ENCODE measurements around the gene KDM2B. TPM values are rescaled to one million over a fixed set of nuclear protein-coding genes. Genes with fewer than 3 reads are reported as not detected.

Gene KDM2B
- total and polyA plus RNA-seq, 3 donors from 2014 or later, result 30.4 to 59.8 (median 54.9) TPM

- peak within 1 kb of the TSS; percentile 90 to 93 for H3K27ac ChIP-seq
- DNase-seq, result peak; percentile 99
- H3K27me3 ChIP-seq, result no peaks in the 10 kb centered on the region
- intact Hi-C loops (cut with DNase I; ENCODE audit: low total_unique reads), result no loop called here
- peak within 1 kb of the TSS; percentile 66 to 69 for H3K4me3 ChIP-seq
- no peaks in the 10 kb centered on the region for H3K36me3 ChIP-seq (ENCODE audit: low read depth, missing control alignments)
- TF ChIP-seq POLR2A (IDR thresholded peaks at IDR 0.05) (peak; percentile 82), CTCF (IDR thresholded peaks at IDR 0.05) (peak in 2 of 3 experiments; percentile 10 to 26)
- peaks cover 43% of the 10 kb centered on the region for H3K4me1 ChIP-seq
- no peaks in the 10 kb centered on the region for H3K9me3 ChIP-seq
- WGBS, 2 donors, result 0 to 2% methylated on average over 1 to 25 of the region's 92 CpGs
Observed at GRCh38 chr12:121626087-121626852, 45.4 kb upstream of the KDM2B start, which contains the start of gene ORAI1. Gene ORAI1 (plus strand): TSS chr12:121626530.

- H3K9me3 ChIP-seq, result no peaks in the 10 kb centered on the region
- DNase-seq, result no peak
- TF ChIP-seq POLR2A (IDR thresholded peaks at IDR 0.05), result no peak
- no peak for TF ChIP-seq CTCF (IDR thresholded peaks at IDR 0.05)
- peaks cover 6% of the 10 kb centered on the region for H3K4me1 ChIP-seq
- intact Hi-C loops (cut with DNase I; ENCODE audit: low total_unique reads), result no loop called here
- H3K27ac ChIP-seq, result no peak overlapping the region
- no peaks in the 10 kb centered on the region for H3K36me3 ChIP-seq (ENCODE audit: low read depth, missing control alignments)
- no peak overlapping the region for H3K4me3 ChIP-seq
- 81 to 86% methylated on average over 8 of the region's 8 CpGs for WGBS, 2 donors
- no peaks in the 10 kb centered on the region for H3K27me3 ChIP-seq
Observed at GRCh38 chr12:121620333-121620891, 39.6 kb upstream of the KDM2B start.

- Histone ChIP-seq H3K9me3 (no peaks in the 10 kb centered on the region), H3K4me3 (no peak overlapping the region), H3K36me3 (ENCODE audit: low read depth, missing control alignments) (no peaks in the 10 kb centered on the region), H3K27ac (no peak overlapping the region), H3K4me1 (no peaks in the 10 kb centered on the region), H3K27me3 (no peaks in the 10 kb centered on the region)
- DNase-seq, result no peak
- no peak for TF ChIP-seq POLR2A (IDR thresholded peaks at IDR 0.05)
- TF ChIP-seq CTCF (IDR thresholded peaks at IDR 0.05), result no peak
- intact Hi-C loops (cut with DNase I; ENCODE audit: low total_unique reads), result no loop called here
- WGBS, 2 donors, result 88 to 90% methylated on average over 5 of the region's 5 CpGs
Observed at GRCh38 chr12:121618659-121619233, 37.9 kb upstream of the KDM2B start.

- DNase-seq, result no peak
- Histone ChIP-seq H3K27ac (no peak overlapping the region), H3K4me3 (peak overlapping the region in 1 of 2 donors; percentile 13), H3K4me1 (peaks cover 3% of the 10 kb centered on the region), H3K9me3 (no peaks in the 10 kb centered on the region), H3K27me3 (no peaks in the 10 kb centered on the region), H3K36me3 (ENCODE audit: low read depth, missing control alignments) (no peaks in the 10 kb centered on the region)
- TF ChIP-seq CTCF (IDR thresholded peaks at IDR 0.05) (no peak), POLR2A (IDR thresholded peaks at IDR 0.05) (no peak)
- 64 to 72% methylated on average over 9 of the region's 9 CpGs for WGBS, 2 donors
- intact Hi-C loops (cut with DNase I; ENCODE audit: low total_unique reads), result no loop called here
Observed at GRCh38 chr12:121614872-121615467, 34.1 kb upstream of the KDM2B start.
